Gastroesophageal sphincter (tissue), 3 donors: ENCODE data around the gene DAPK1.

ENCODE experiments used
- EP300 ChIP-seq: sonication (generic); formaldehyde crosslinking; IDR thresholded peaks from one replicate; pipeline ENCODE4 v1.6.1; 2017; ENCODE audit warnings: antibody characterized with exemption, mild to moderate bottlenecking
- TF ChIP-seq, protein P1 (sequence below), 4 experiments: fragments of 200-600 bp in 2 of 4; fragments of 450-650 bp in 2 of 4; sonication (generic) in 1 of 4; IDR thresholded peaks; one replicate each; pipeline ENCODE4 v1.5.1; 2017 to 2019; ENCODE audit warnings: antibody characterized with exemption in 4 of 4, mild to moderate bottlenecking in 2 of 4, moderate library complexity in 2 of 4

DNA sequence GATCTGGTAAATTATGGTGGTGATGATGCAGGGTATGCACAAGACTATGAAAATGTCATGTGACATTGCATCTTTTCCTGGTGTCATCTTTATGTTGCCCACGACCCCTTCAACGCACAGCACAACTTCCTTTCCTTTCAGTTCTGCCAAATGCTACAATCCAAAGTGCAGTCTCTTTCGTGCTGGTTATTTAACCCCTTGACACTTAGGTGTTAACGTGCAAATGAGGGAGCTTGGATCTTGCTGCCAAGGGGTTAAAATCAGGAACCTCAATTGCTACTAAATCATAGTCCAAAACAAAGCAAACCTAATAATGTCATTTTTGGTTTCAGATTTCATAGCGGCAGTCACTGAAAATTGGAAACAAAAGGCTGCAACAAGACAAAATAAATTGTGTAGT is 244.2 kb downstream of the DAPK1 start:
- TF ChIP-seq, protein P1, sequence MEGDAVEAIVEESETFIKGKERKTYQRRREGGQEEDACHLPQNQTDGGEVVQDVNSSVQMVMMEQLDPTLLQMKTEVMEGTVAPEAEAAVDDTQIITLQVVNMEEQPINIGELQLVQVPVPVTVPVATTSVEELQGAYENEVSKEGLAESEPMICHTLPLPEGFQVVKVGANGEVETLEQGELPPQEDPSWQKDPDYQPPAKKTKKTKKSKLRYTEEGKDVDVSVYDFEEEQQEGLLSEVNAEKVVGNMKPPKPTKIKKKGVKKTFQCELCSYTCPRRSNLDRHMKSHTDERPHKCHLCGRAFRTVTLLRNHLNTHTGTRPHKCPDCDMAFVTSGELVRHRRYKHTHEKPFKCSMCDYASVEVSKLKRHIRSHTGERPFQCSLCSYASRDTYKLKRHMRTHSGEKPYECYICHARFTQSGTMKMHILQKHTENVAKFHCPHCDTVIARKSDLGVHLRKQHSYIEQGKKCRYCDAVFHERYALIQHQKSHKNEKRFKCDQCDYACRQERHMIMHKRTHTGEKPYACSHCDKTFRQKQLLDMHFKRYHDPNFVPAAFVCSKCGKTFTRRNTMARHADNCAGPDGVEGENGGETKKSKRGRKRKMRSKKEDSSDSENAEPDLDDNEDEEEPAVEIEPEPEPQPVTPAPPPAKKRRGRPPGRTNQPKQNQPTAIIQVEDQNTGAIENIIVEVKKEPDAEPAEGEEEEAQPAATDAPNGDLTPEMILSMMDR (IDR thresholded peaks at IDR 0.05), result no peak
- no peak for TF ChIP-seq EP300
